ENCODE measurements around the gene PLPP4. TPM values are rescaled to one million over a fixed set of nuclear protein-coding genes. Genes with fewer than 3 reads are reported as not detected.

The PLPP4 gene
- total and polyA plus RNA-seq, 2 donors from 2014 or later: 6.4 to 11.2 TPM

DNA sequence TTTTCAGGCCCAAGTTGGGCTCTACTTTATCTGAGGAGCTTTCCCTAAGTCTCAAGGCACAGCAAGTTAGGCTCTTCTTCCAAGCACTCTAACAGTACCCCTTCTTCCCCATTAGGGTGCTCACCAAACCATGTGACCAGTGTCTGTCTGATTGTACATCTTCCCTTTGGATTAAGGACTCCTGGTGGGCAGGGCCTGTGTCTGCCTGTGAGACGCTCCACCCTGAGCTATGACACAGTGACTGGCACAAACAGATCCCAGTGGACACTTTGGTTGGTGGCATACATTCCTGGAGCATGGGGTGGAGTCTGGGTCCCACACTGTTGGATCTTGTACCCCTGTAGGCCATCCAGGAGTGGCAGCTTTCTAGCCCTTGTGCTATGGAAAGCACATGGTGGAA, 23.8 kb downstream of the PLPP4 start:
- H3K4me1 ChIP-seq (ENCODE audit: control insufficient read depth in 2 of 3, insufficient read depth in 2 of 3, low read depth in 1 of 3, low read length in 3 of 3): peaks cover 0 to 8% (median 3%) of the 10 kb centered on the region in 3 donors
- no peaks in the 10 kb centered on the region for H3K36me3 ChIP-seq (ENCODE audit: control insufficient read depth in 2 of 3, insufficient read depth in 3 of 3, low read length in 3 of 3)
- intact Hi-C loops (cut with DNase I): no loop called here
- H3K27ac ChIP-seq (ENCODE audit: low read depth in 2 of 2, low read length in 2 of 2): no peak overlapping the region
- no peak for DNase-seq
- no peak overlapping the region for H3K4me3 ChIP-seq (ENCODE audit: low read length in 3 of 3)
- FAIRE-seq: no peak
- H3K27me3 ChIP-seq (ENCODE audit: control insufficient read depth, insufficient read depth, low read length): no peaks in the 10 kb centered on the region
- TF ChIP-seq, protein P1, sequence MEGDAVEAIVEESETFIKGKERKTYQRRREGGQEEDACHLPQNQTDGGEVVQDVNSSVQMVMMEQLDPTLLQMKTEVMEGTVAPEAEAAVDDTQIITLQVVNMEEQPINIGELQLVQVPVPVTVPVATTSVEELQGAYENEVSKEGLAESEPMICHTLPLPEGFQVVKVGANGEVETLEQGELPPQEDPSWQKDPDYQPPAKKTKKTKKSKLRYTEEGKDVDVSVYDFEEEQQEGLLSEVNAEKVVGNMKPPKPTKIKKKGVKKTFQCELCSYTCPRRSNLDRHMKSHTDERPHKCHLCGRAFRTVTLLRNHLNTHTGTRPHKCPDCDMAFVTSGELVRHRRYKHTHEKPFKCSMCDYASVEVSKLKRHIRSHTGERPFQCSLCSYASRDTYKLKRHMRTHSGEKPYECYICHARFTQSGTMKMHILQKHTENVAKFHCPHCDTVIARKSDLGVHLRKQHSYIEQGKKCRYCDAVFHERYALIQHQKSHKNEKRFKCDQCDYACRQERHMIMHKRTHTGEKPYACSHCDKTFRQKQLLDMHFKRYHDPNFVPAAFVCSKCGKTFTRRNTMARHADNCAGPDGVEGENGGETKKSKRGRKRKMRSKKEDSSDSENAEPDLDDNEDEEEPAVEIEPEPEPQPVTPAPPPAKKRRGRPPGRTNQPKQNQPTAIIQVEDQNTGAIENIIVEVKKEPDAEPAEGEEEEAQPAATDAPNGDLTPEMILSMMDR (IDR thresholded peaks at IDR 0.05; ENCODE audit: borderline replicate concordance, extremely low read depth, insufficient read depth): no peak
- H3K9ac ChIP-seq (ENCODE audit: low read length in 3 of 3): no peak overlapping the region
- peaks cover 0 to 4% (median 0%) of the 10 kb centered on the region in 3 donors for H3K9me3 ChIP-seq (ENCODE audit: control insufficient read depth in 2 of 3, insufficient read depth in 1 of 3, low read length in 3 of 3)

DNA sequence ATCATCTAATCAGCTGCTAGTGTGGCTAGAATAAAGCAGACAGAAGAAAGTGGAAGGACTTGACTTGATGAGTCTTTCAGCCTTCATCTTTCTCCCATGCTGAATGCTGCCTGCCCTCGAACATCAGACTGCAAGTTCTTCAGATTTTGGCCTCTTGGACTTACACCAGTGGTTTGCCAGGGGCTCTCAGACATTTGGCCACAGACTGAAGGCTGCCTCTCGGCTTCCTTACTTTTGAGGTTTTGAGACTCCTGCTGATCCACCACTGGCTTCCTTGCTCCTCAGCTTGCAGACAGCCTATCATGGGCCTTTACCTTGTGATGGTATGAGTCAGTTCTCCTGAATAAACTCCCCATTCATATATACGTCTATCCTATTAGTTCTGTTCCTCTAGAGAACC, 26.0 kb downstream of the PLPP4 start:
- Histone ChIP-seq H3K9me3 (ENCODE audit: control insufficient read depth in 2 of 3, insufficient read depth in 1 of 3, low read length in 3 of 3) (peaks cover 0 to 4% (median 0%) of the 10 kb centered on the region in 3 donors), H3K36me3 (ENCODE audit: control insufficient read depth in 2 of 3, insufficient read depth in 3 of 3, low read length in 3 of 3) (no peaks in the 10 kb centered on the region), H3K27ac (ENCODE audit: low read depth in 2 of 2, low read length in 2 of 2) (no peak overlapping the region), H3K27me3 (ENCODE audit: control insufficient read depth, insufficient read depth, low read length) (no peaks in the 10 kb centered on the region), H3K4me3 (ENCODE audit: low read length in 3 of 3) (no peak overlapping the region), H3K4me1 (ENCODE audit: control insufficient read depth in 2 of 3, insufficient read depth in 2 of 3, low read depth in 1 of 3, low read length in 3 of 3) (peaks cover 0 to 2% (median 0%) of the 10 kb centered on the region in 3 donors), H3K9ac (ENCODE audit: low read length in 3 of 3) (no peak overlapping the region)
- FAIRE-seq (no peak), DNase-seq (no peak)
- TF ChIP-seq, protein P1 (IDR thresholded peaks at IDR 0.05; ENCODE audit: borderline replicate concordance, extremely low read depth, insufficient read depth): no peak
- intact Hi-C loops (cut with DNase I): no loop called here

DNA sequence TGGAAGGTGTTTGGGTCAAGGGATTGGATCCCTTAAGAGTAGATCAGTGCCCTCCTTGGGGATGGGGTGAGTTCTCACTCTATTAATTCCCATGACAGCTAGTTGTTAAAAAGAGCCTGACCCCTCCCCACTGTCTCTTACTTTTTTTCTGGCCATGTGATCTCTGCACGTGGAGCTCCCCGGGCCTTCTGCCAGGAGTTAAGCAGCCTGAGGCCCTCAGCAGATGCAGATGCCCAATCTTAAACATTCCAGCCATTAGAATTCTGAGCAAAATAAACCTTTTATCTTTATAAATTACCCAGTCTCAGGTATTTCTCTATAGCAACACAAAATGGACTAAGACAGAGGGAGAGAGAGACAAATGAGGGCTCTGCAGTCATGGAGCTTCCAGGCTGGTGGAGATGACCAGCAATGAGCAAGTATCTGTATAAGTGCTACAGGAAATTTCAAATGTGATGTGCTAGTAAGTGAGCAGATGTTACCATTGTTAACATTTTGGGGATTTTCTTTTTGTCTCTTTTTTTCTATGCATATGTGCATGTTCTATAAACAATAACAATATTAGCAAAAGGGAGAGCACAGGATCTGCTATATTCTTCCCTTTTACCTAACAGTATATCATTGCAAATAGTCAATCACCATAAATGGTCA, 26.7 kb downstream of the PLPP4 start:
- intact Hi-C loops (cut with DNase I): no loop called here
- FAIRE-seq (no peak), DNase-seq (no peak)
- H3K36me3 ChIP-seq (ENCODE audit: control insufficient read depth in 2 of 3, insufficient read depth in 3 of 3, low read length in 3 of 3): no peaks in the 10 kb centered on the region
- no peak overlapping the region for H3K9ac ChIP-seq (ENCODE audit: low read length in 3 of 3)
- H3K27me3 ChIP-seq (ENCODE audit: control insufficient read depth, insufficient read depth, low read length): no peaks in the 10 kb centered on the region
- TF ChIP-seq, protein P1 (IDR thresholded peaks at IDR 0.05; ENCODE audit: borderline replicate concordance, extremely low read depth, insufficient read depth): no peak
- H3K4me3 ChIP-seq (ENCODE audit: low read length in 3 of 3): no peak overlapping the region
- H3K4me1 ChIP-seq (ENCODE audit: control insufficient read depth in 2 of 3, insufficient read depth in 2 of 3, low read depth in 1 of 3, low read length in 3 of 3): peaks cover 0 to 2% (median 0%) of the 10 kb centered on the region in 3 donors
- peaks cover 0 to 4% (median 0%) of the 10 kb centered on the region in 3 donors for H3K9me3 ChIP-seq (ENCODE audit: control insufficient read depth in 2 of 3, insufficient read depth in 1 of 3, low read length in 3 of 3)
- H3K27ac ChIP-seq (ENCODE audit: low read depth in 2 of 2, low read length in 2 of 2): no peak overlapping the region

Data from kidney (tissue), 14 donors.